Heart left ventricle (tissue), 16 donors: Measurements from ENCODE around the gene ZNF768. TPM values are rescaled to one million over a fixed set of nuclear protein-coding genes. Genes with fewer than 3 reads are reported as not detected.

Experiments used
- ATAC-seq, 4 donors: fragments of 200-7000 bp; cut with Tn5 transposase; one replicate each; pipeline ENCODE4 v1.9.1; 2020 to 2022; ENCODE audit warnings: moderate library complexity in 4 of 4, mild to moderate bottlenecking in 3 of 4, moderate number of reproducible peaks in 1 of 4
- DNase-seq, 5 donors: peaks; one replicate each; pipeline ENCODE4 v3.0.0-alpha.2; 2020
- H3K27ac ChIP-seq, 12 donors: fragments of 200-600 bp; sonication (generic) in 4 of 12; one replicate each; pipeline versions ENCODE4 v1.5.0 to v1.8.0; 2016 to 2022; ENCODE audit warnings: mild to moderate bottlenecking in 2 of 12
- H3K27me3 ChIP-seq, 9 donors: fragments of 200-600 bp; sonication (generic) in 2 of 9; one replicate each; pipeline versions ENCODE4 v1.5.1 to v1.8.0; 2016 to 2022; ENCODE audit warnings: mild to moderate bottlenecking in 3 of 9
- H3K36me3 ChIP-seq, 9 donors: fragments of 200-600 bp; sonication (generic) in 2 of 9; one replicate each; pipeline versions ENCODE4 v1.5.0 to v1.8.0; 2018 to 2022; ENCODE audit warnings: mild to moderate bottlenecking in 2 of 9
- H3K4me1 ChIP-seq, 12 donors: fragments of 200-600 bp; sonication (generic) in 4 of 12; one replicate each; pipeline versions ENCODE4 v1.5.0 to v1.8.0; 2016 to 2022; ENCODE audit warnings: mild to moderate bottlenecking in 3 of 12
- H3K4me3 ChIP-seq, 12 donors: fragments of 200-600 bp; sonication (generic) in 4 of 12; one replicate each; pipeline versions ENCODE4 v1.5.0 to v1.8.0; 2017 to 2022; ENCODE audit warnings: mild to moderate bottlenecking in 9 of 12, moderate library complexity in 4 of 12
- H3K9me3 ChIP-seq, 12 donors: fragments of 200-600 bp; sonication (generic) in 4 of 12; one replicate each; pipeline versions ENCODE4 v1.5.0 to v1.8.0; 2016 to 2022; ENCODE audit warnings: mild to moderate bottlenecking in 1 of 12
- CTCF ChIP-seq, 12 donors: fragments of 200-600 bp; sonication (generic) in 4 of 12; IDR thresholded peaks; one replicate each; pipeline versions ENCODE4 v1.5.0 to v1.8.0; 2018 to 2022; ENCODE audit warnings: antibody characterized with exemption in 12 of 12, mild to moderate bottlenecking in 5 of 12
- POLR2A ChIP-seq, 2 donors: fragments of 450-650 bp; IDR thresholded peaks; one replicate each; pipeline ENCODE4 v1.6.1; 2017; ENCODE audit warnings: antibody characterized with exemption in 2 of 2, mild to moderate bottlenecking in 2 of 2, moderate library complexity in 2 of 2
- WGBS, 4 donors: extraction: QIAGEN DNeasy Blood & Tissue Kit in 2 of 4; methylation state at CpG; one replicate each; pipeline versions ENCODE4 v1.1.5 to v1.1.7; 2013 to 2018; 5-methylcytosine and 5-hydroxymethylcytosine counted together
- intact Hi-C, 10 donors: fragments of 100-400 bp; cut with DNase I; formaldehyde crosslinking; loops; one replicate each; pipeline versions ENCODE4 v1.11.1 to v1.14.2; 2022
- polyA plus RNA-seq, 2 donors: library from polyadenylated mRNA; stranded (reverse); fragments of 200-250 nt; gene quantifications; one replicate each; pipeline ENCODE4 v1.2.3, GENCODE V29; 2013
- total RNA-seq, 9 donors: library from RNA; depleted of rRNA in 2 of 9; stranded (reverse); fragments of >200 nt in 2 of 9; fragmentation: NEBNext Ultra II Directional in 3 of 9; extraction: Animal tissue kit (Norgen Biotek cat#: 25700) in 3 of 9; gene quantifications; one replicate each; pipeline versions ENCODE4 v1.1.0 to v1.2.4, GENCODE V29; 2016 to 2023
- donor health status: ischemic (EF 13 %, LVEDD 7.1; RV severe dilation, severe dysfunction).
- donor health status: healthy with polysubstance abuse.
- donor health status: DM: no; HTN: yes; CAD: no.
- donor health status: DM: no; HTN: no; CAD: no.
- donor health status: ischemic (EF 25% LVEDD 6.9; RV normal size, moderate dysfunction).
- donor health status: ischemic (EF 25% LVEDD 5.7; RV mildly dilated, moderate dysfunction).
- donor health status: healthy.
- donor health status: DM: yes; HTN: yes; CAD: no.
- donor health status: ischemic (EF 35%, LVEDD 5.7; RV mildly dilated, moderate dysfunction).
- donor health status: nonischemic (EF 11% LVEDD 7.7; RV severe dilation, severe dysfunction).
- donor health status: DM: yes; HTN: yes; CAD: no.
- donor health status: PGD.
- donor health status: ischemic (EF 29% LVEDD 5.4; RV normal size, mild dysfunction).
- donor health status: nonischemic (EF 23%, LVEDD 6.1; RV moderate dilation, normal function).

Gene ZNF768
- total and polyA plus RNA-seq, 11 donors: 38.9 to 88.2 (median 51.6) TPM

GRCh38 chr16:30570636-30571444 lies 44.5 kb upstream of the ZNF768 start:
- Histone ChIP-seq H3K27me3 (no peaks in the 10 kb centered on the region), H3K27ac (peak overlapping the region; percentile 88 to 100 (median 98)), H3K4me3 (peak overlapping the region; percentile 49 to 99 (median 83)), H3K4me1 (peaks cover 3 to 41% (median 20%) of the 10 kb centered on the region in 12 donors), H3K9me3 (no peaks in the 10 kb centered on the region), H3K36me3 (peaks cover 0 to 10% (median 3%) of the 10 kb centered on the region in 9 donors)
- peak in 2 of 5 donors; percentile 42 to 66 for DNase-seq
- no peak for TF ChIP-seq POLR2A (IDR thresholded peaks at IDR 0.05)
- no peak for TF ChIP-seq CTCF (IDR thresholded peaks at IDR 0.05)
- peak in 3 of 4 donors; percentile 2 to 12 (median 12) for ATAC-seq
- intact Hi-C loops: loop anchor here in 7 of 10 donors (1.0 to 5.0 kb wide), 7 partner anchors 14 to 81 kb away; partner anchors contain the start of genes ZNF747 (in 4 of the 7), ZNF768 (in 2 of the 7), PRR14 (in 1 of the 7) and ZNF785 (in 1 of the 7)
- WGBS, 4 donors: 6 to 15% (median 7%) methylated on average over 7 to 22 of the region's 22 CpGs

- Histone ChIP-seq H3K9me3 (no peaks in the 10 kb centered on the region), H3K4me3 (peak overlapping the region in 8 of 12 donors; percentile 74 to 91 (median 84)), H3K36me3 (peaks cover 0 to 10% (median 3%) of the 10 kb centered on the region in 9 donors), H3K27me3 (no peaks in the 10 kb centered on the region), H3K27ac (peak overlapping the region in 11 of 12 donors; percentile 88 to 100 (median 98)), H3K4me1 (peaks cover 3 to 41% (median 20%) of the 10 kb centered on the region in 12 donors)
- 72 to 81% (median 77%) methylated on average over 18 to 44 of the region's 44 CpGs for WGBS, 4 donors
- TF ChIP-seq POLR2A (IDR thresholded peaks at IDR 0.05) (no peak), CTCF (IDR thresholded peaks at IDR 0.05) (no peak)
- DNase-seq: no peak
- intact Hi-C loops: loop anchor here in 6 of 10 donors (5.0 kb wide), 5 partner anchors 33 to 82 kb away; partner anchors contain the start of genes ZNF747 (in 3 of the 6), ZNF768 (in 2 of the 6) and PRR14 (in 1 of the 6)
- no peak for ATAC-seq
Observed at GRCh38 chr16:30569746-30570635, 43.6 kb upstream of the ZNF768 start.

- TF ChIP-seq CTCF (IDR thresholded peaks at IDR 0.05): no peak
- TF ChIP-seq POLR2A (IDR thresholded peaks at IDR 0.05): no peak
- Histone ChIP-seq H3K4me1 (peaks cover 3 to 41% (median 20%) of the 10 kb centered on the region in 12 donors), H3K4me3 (no peak overlapping the region), H3K9me3 (no peaks in the 10 kb centered on the region), H3K27me3 (no peaks in the 10 kb centered on the region), H3K27ac (peak overlapping the region in 3 of 12 donors; percentile 24 to 96 (median 74)), H3K36me3 (peaks cover 0 to 10% (median 3%) of the 10 kb centered on the region in 9 donors)
- ATAC-seq: no peak
- WGBS, 4 donors: 92 to 96% (median 93%) methylated on average over 3 of the region's 3 CpGs
- intact Hi-C loops: no loop called here
- DNase-seq: no peak
Observed at GRCh38 chr16:30569281-30569680, 42.9 kb upstream of the ZNF768 start.
